Immature natural killer cell (primary cell): ENCODE data around the gene HES6. TPM values are rescaled to one million over a fixed set of nuclear protein-coding genes. Genes with fewer than 3 reads are reported as not detected.
"Not testable (repeated sequence)": the region's sequence is repeated elsewhere in the genome, so short reads cannot be mapped to it uniquely, and the experiment has no call there.

Experiments used
- DNase-seq, 3 donors: peaks; one replicate each; pipeline ENCODE4 v3.0.0; 2022; ENCODE audit warnings: mixed read lengths in 1 of 3
- H3K27ac Mint-ChIP-seq, 6 donors: one replicate each; pipeline ENCODE4 v1.8.0; 2020; ENCODE audit warnings: mixed read lengths in 6 of 6, mild to moderate bottlenecking in 5 of 6, inconsistent platforms in 4 of 6, moderate library complexity in 3 of 6
- H3K27me3 Mint-ChIP-seq, 3 donors: one replicate each; pipeline ENCODE4 v1.8.0; 2020 to 2021; ENCODE audit warnings: low read depth in 3 of 3, mild to moderate bottlenecking in 3 of 3, mixed read lengths in 3 of 3, moderate library complexity in 3 of 3, inconsistent platforms in 1 of 3
- H3K36me3 Mint-ChIP-seq, 3 donors: one replicate each; pipeline ENCODE4 v1.8.0; 2020; ENCODE audit warnings: mixed read lengths in 3 of 3, inconsistent platforms in 2 of 3, mild to moderate bottlenecking in 2 of 3
- H3K4me1 Mint-ChIP-seq, 2 donors: one replicate each; pipeline ENCODE4 v1.8.0; 2020; ENCODE audit warnings: inconsistent platforms in 2 of 2, mild to moderate bottlenecking in 2 of 2, mixed read lengths in 2 of 2, moderate library complexity in 1 of 2
- H3K4me3 Mint-ChIP-seq, 5 donors: one replicate each; pipeline ENCODE4 v1.8.0; 2020; ENCODE audit warnings: mild to moderate bottlenecking in 5 of 5, mixed read lengths in 5 of 5, inconsistent platforms in 3 of 5, moderate library complexity in 3 of 5
- H3K9me3 Mint-ChIP-seq, 6 donors: one replicate each; pipeline ENCODE4 v1.8.0; 2020; ENCODE audit warnings: mild to moderate bottlenecking in 6 of 6, mixed read lengths in 6 of 6, inconsistent platforms in 4 of 6, moderate library complexity in 3 of 6
- polyA plus RNA-seq, 3 donors: library from polyadenylated mRNA; unstranded; fragments of 300-500 nt; fragmentation: Illumina TruSeq; gene quantifications; one replicate each; pipeline ENCODE4 v1.2.3, GENCODE V29; 2021

The HES6 gene
- polyA plus RNA-seq, 3 donors from 2014 or later, result 27.3 to 36.5 (median 34.5) TPM

DNA sequence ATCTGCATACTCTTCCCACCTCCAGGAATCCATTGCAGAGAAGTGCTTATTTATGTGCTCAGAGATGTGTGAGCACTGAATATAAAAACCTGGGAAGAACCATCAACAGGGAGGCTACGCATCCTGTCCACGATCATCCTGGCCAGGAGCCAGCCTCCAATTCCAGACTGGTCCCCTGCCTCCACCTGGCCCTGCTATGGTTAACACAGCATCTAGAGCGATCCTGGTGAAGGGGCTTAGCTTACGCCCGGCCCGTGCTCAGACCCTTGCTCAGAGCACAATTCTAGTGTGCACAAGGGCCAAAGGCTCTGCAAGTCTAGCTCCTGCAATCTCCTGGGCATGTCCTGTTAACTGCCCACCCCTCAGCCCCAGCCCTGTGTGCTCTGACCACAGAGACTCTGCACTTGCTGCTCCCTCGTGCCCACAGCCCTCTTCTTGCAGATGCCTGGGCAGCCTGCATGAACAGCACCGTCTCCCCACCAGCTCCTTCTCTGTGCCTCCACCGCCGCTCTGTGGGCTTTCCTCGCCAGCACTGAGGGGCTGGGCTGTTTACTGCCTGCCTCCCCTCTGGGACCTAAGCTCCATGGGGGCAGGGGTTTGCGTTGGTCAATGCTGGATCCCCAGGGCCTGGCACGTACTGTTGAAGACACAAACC lies 42.1 kb upstream of the HES6 start:
- H3K9me3 Mint-ChIP-seq, result no peaks in the 10 kb centered on the region
- H3K4me3 Mint-ChIP-seq, result no peak overlapping the region

DNA sequence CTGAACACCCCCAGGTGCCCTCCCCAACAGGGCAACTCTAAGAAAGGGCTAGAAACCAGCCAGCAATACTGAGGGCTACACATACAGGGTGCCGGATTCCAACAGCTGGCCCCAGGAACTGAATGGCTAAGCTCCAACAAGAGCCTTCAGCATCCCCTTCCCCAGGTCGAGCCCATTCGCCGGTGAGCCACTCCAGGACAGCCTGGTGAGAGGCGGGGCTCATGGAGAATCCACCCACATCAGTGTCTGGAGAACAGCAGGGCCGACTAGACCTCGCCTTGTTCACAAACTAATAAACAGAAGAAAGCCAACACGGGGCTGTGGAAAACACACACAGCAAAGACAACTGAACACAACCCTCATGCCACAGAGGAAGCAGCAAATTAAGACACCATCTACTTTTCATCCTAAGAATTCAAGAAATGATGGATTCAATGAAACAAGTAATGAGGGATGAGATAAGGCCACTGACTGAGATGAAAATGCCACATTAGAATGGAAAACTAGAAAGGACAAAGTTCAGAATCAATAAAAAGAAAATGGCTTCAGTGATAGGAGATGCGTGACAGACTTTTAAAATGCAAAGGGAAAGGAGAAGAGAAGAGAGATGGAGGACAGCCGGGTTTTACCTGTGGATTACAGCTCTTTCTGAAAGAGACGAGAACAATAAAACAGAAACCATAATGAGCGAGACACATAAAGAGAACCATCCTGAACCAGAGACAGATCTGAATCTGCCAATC lies 40.4 kb upstream of the HES6 start:
- Mint-ChIP-seq H3K4me1 (peaks cover 20 to 27% of the 10 kb centered on the region in 2 donors), H3K27me3 (peaks cover 0 to 7% (median 0%) of the 10 kb centered on the region in 3 donors), H3K4me3 (no peak overlapping the region), H3K36me3 (peaks cover 4 to 12% (median 5%) of the 10 kb centered on the region in 3 donors), H3K9me3 (no peaks in the 10 kb centered on the region), H3K27ac (peak overlapping the region in 3 of 6 donors; percentile 0 to 10 (median 2))
- no peak for DNase-seq

More for the DNA sequence above, 42.1 kb upstream of the HES6 start:
- DNase-seq, result no peak
- Mint-ChIP-seq H3K27me3 (peaks cover 0 to 7% (median 2%) of the 10 kb centered on the region in 3 donors), H3K27ac (peak overlapping the region in 1 of 6 donors; percentile 21), H3K4me1 (peaks cover 25 to 33% of the 10 kb centered on the region in 2 donors), H3K36me3 (peaks cover 0 to 2% (median 0%) of the 10 kb centered on the region in 3 donors)

GRCh38 chr2:238279324-238279682 lies 39.5 kb upstream of the HES6 start:
- Mint-ChIP-seq H3K9me3 (no peaks in the 10 kb centered on the region), H3K4me1 (peaks cover 20 to 27% of the 10 kb centered on the region in 2 donors), H3K4me3 (no peak overlapping the region), H3K36me3 (peaks cover 4 to 16% (median 9%) of the 10 kb centered on the region in 3 donors), H3K27ac (no peak overlapping the region), H3K27me3 (peaks cover 0 to 7% (median 0%) of the 10 kb centered on the region in 3 donors)
- no peak for DNase-seq

DNA sequence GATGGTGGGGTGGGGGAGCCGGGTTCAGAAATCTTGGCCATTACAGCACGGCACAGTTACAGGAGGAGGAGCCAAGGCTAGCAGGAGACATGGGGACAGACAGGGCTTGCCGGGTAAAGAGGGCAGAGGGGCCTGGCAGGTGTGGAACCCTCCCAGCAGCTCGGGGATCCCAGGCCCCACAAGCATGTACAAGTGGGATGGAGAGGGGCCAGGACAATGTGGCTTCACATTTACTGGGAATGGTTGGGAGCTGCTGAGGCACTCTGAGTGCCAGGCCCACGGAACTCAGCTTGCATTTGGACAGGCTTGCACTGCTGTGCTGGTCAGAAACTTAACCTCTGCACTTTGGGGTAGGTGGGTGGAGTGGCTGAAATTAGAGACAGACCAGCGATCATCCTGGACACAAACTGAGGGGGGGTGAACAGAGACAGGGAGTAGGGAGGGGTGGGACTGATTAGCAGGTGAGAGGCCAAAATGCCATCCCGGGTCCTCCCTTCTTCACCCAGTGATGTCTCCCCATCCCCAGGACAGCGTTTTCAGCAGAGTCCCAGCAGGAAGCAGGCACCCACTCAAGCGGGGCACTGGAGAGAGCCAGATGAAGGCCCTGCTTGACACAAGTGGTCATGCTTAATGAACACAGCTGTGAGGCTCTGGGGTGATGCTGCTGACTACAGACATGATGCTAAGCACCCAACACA lies 38.9 kb upstream of the HES6 start:
- peaks cover 0 to 7% (median 0%) of the 10 kb centered on the region in 3 donors for H3K27me3 Mint-ChIP-seq
- H3K27ac Mint-ChIP-seq, result peak overlapping the region in 1 of 6 donors; percentile 50
- no peaks in the 10 kb centered on the region for H3K9me3 Mint-ChIP-seq
- H3K36me3 Mint-ChIP-seq, result peaks cover 4 to 16% (median 9%) of the 10 kb centered on the region in 3 donors
- H3K4me3 Mint-ChIP-seq, result no peak overlapping the region
- no peak for DNase-seq
- peaks cover 17 to 27% of the 10 kb centered on the region in 2 donors for H3K4me1 Mint-ChIP-seq

DNA sequence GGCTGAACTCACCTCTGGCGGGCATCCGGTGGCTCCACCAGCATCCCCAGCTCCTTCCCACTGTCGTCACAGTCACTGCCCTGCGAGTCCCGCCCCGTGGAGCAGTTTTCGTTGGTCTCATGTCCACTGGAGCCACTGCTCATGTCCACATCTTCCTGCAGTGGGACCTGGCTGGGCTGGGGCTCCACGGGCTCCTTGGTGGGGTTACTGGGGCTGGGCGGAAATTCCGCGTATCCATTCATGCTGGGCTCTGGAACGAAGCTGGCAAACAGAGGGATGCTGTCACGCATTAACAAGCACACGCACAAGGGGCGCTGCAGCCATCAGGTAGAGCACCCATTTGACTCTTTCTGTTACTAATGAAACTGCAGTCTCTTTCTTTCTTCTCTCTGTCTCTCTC lies 37.9 kb upstream of the HES6 start:
- no peak overlapping the region for H3K27ac Mint-ChIP-seq
- DNase-seq, result no peak
- peaks cover 15 to 27% of the 10 kb centered on the region in 2 donors for H3K4me1 Mint-ChIP-seq
- H3K27me3 Mint-ChIP-seq, result peaks cover 0 to 7% (median 0%) of the 10 kb centered on the region in 3 donors
- H3K9me3 Mint-ChIP-seq, result no peaks in the 10 kb centered on the region
- no peak overlapping the region for H3K4me3 Mint-ChIP-seq
- H3K36me3 Mint-ChIP-seq, result peaks cover 4 to 20% (median 14%) of the 10 kb centered on the region in 3 donors

GRCh38 chr2:238274152-238274865 lies 34.5 kb upstream of the HES6 start:
- Mint-ChIP-seq H3K27me3 (peaks cover 0 to 8% (median 0%) of the 10 kb centered on the region in 3 donors), H3K36me3 (peaks cover 8 to 37% (median 33%) of the 10 kb centered on the region in 3 donors), H3K4me3 (no peak overlapping the region), H3K27ac (peak overlapping the region in 1 of 6 donors; percentile 40), H3K9me3 (no peaks in the 10 kb centered on the region), H3K4me1 (no peaks in the 10 kb centered on the region)
- no peak for DNase-seq

- peaks cover 8 to 40% (median 33%) of the 10 kb centered on the region in 3 donors for H3K36me3 Mint-ChIP-seq
- not testable (repeated sequence) for H3K27me3 Mint-ChIP-seq, H3K4me1 Mint-ChIP-seq, H3K9me3 Mint-ChIP-seq, H3K4me3 Mint-ChIP-seq, DNase-seq, H3K27ac Mint-ChIP-seq
Measured at GRCh38 chr2:238273433-238273832, 33.6 kb upstream of the HES6 start.

DNA sequence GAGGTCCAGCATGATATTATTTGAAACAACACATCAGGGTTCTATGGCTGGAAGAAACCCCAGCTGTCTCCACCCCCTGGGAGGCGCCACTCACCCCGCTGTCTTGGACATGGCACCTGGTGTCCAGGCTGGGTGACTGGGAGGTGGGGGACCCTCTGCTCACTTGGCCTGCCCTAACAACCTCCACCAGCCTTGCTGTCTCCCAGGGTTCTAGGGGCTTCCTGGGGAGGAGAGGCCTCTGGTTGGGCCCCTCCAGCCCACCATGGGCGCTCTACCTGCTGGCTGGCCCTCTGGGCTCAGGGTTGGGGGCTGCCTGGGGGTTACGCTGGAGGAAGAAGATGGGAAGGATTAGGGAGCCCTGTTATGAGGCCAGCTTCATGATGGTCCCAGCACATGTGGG lies 32.3 kb upstream of the HES6 start:
- H3K36me3 Mint-ChIP-seq, result peaks cover 14 to 44% (median 36%) of the 10 kb centered on the region in 3 donors
- DNase-seq, result no peak
- no peak overlapping the region for H3K27ac Mint-ChIP-seq
- no peaks in the 10 kb centered on the region for H3K9me3 Mint-ChIP-seq
- H3K4me1 Mint-ChIP-seq, result no peaks in the 10 kb centered on the region
- peaks cover 0 to 2% (median 2%) of the 10 kb centered on the region in 3 donors for H3K27me3 Mint-ChIP-seq
- H3K4me3 Mint-ChIP-seq, result no peak overlapping the region

GRCh38 chr2:238271686-238272085 lies 31.8 kb upstream of the HES6 start:
- DNase-seq, H3K27me3 Mint-ChIP-seq, H3K9me3 Mint-ChIP-seq, H3K4me1 Mint-ChIP-seq, H3K4me3 Mint-ChIP-seq: not testable (repeated sequence)
- Mint-ChIP-seq H3K27ac (peak overlapping the region in 1 of 6 donors; percentile 38), H3K36me3 (peaks cover 16 to 43% (median 38%) of the 10 kb centered on the region in 3 donors)

DNA sequence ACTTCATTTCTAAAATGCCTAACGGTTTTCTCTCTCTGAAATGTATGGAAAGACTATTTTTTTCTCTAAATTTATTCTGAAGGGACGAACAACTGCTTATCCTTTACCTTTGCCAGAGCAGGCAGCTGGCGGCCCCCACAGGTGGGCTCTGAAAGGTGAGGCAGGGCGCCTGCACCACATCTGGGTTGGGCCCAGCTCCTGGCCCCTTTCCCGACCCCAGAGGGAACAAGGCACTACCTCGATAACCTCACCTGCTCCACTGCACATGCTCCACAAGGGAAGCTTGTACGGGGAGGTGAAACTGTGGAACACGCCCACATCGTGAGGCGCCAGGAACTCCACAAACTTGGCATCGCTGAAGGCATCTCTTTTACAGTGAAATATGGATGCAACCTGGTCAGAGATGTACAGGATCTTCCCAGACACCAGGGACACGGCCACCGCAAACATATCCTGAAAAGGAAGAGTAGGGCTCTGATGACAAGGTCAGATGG lies 31.3 kb upstream of the HES6 start:
- Mint-ChIP-seq H3K36me3 (peaks cover 12 to 40% (median 33%) of the 10 kb centered on the region in 3 donors), H3K27ac (peak overlapping the region in 1 of 6 donors; percentile 38), H3K9me3 (no peaks in the 10 kb centered on the region), H3K4me1 (no peaks in the 10 kb centered on the region), H3K27me3 (peaks cover 0 to 3% (median 2%) of the 10 kb centered on the region in 3 donors), H3K4me3 (no peak overlapping the region)
- DNase-seq, result no peak

DNA sequence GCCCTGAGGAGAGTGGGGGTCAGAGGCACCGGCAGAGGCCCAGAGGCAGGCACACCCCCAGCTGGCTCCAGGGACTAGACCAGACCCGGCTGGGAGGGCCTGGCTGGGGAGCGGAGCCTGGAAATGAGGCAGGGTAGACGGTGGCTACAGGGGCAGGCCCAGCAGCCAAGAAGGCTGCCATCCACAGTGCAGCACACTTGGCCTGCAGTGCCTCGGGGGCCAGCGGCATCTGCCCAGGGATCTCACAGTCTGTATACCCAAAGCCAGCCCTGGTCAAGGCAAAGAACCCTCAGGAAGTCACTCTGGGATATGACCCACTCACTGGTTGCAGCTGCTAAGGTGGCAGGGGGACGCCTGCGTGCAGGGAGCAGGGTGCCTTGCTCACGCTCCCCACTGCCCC lies 30.8 kb upstream of the HES6 start:
- Mint-ChIP-seq H3K36me3 (peaks cover 12 to 40% (median 33%) of the 10 kb centered on the region in 3 donors), H3K27me3 (peaks cover 0 to 3% (median 2%) of the 10 kb centered on the region in 3 donors), H3K9me3 (no peaks in the 10 kb centered on the region), H3K4me3 (no peak overlapping the region), H3K27ac (no peak overlapping the region), H3K4me1 (no peaks in the 10 kb centered on the region)
- no peak for DNase-seq

- H3K4me1 Mint-ChIP-seq, result no peaks in the 10 kb centered on the region
- DNase-seq, result no peak
- H3K27ac Mint-ChIP-seq, result peak overlapping the region in 1 of 6 donors; percentile 77
- no peak overlapping the region for H3K4me3 Mint-ChIP-seq
- H3K36me3 Mint-ChIP-seq, result peaks cover 12 to 33% (median 30%) of the 10 kb centered on the region in 3 donors
- peaks cover 0 to 3% (median 2%) of the 10 kb centered on the region in 3 donors for H3K27me3 Mint-ChIP-seq
- H3K9me3 Mint-ChIP-seq, result no peaks in the 10 kb centered on the region
Measured at GRCh38 chr2:238269741-238270140, 29.9 kb upstream of the HES6 start.
